OCI-LY1 (cell line): ENCODE data around the gene CCDC141.

Experiments used
- EZH2 ChIP-seq: fragments of 200-600 bp; sonication (generic), shearing (Covaris generic); IDR thresholded peaks from 2 replicates; pipeline ENCODE4 v1.8.0; 2017; ENCODE audit warnings: borderline replicate concordance, mixed run types, mild to moderate bottlenecking, antibody characterized with exemption, low read length, moderate library complexity, mixed read lengths
- TF ChIP-seq, protein P1 (sequence below): fragments of 200-600 bp; sonication (generic), shearing (Covaris generic); IDR thresholded peaks from 2 replicates; pipeline ENCODE4 v1.5.1; 2017; ENCODE audit warnings: mild to moderate bottlenecking, antibody characterized with exemption, low read length, moderate library complexity, mixed read lengths

DNA sequence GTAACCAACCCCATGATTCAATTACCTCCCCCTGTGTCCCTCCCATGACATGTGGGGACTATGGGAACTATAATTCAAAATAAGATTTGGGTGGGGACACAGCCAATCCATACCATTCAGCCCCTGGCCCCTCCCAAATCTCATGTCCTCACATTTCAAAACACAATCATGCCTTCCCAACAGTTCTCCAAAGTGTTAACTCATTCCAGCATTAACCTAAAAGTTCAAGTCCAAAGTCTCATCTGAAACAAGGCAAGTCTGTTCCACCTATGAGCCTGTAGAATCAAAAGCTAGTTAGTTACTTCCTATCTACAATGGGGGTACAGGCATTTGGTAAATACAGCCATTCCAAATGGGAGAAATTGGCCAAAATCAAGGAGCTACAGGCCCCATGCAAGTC is 32.0 kb upstream of the CCDC141 start:
- TF ChIP-seq, protein P1, sequence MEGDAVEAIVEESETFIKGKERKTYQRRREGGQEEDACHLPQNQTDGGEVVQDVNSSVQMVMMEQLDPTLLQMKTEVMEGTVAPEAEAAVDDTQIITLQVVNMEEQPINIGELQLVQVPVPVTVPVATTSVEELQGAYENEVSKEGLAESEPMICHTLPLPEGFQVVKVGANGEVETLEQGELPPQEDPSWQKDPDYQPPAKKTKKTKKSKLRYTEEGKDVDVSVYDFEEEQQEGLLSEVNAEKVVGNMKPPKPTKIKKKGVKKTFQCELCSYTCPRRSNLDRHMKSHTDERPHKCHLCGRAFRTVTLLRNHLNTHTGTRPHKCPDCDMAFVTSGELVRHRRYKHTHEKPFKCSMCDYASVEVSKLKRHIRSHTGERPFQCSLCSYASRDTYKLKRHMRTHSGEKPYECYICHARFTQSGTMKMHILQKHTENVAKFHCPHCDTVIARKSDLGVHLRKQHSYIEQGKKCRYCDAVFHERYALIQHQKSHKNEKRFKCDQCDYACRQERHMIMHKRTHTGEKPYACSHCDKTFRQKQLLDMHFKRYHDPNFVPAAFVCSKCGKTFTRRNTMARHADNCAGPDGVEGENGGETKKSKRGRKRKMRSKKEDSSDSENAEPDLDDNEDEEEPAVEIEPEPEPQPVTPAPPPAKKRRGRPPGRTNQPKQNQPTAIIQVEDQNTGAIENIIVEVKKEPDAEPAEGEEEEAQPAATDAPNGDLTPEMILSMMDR: no peak
- no peak for TF ChIP-seq EZH2
